Ecto neural progenitor cell (in vitro differentiated cells): ENCODE measurements around the gene JMJD4.
"Not testable (repeated sequence)": the region's sequence is repeated elsewhere in the genome, so short reads cannot be mapped to it uniquely, and the experiment has no call there.

ENCODE experiments used
- DNase-seq: peaks from one replicate; pipeline ENCODE4 v3.0.0-alpha.2; 2018; ENCODE audit warnings: low spot score

JMJD4 gene

GRCh38 chr1:227731696-227732585 lies 3.2 kb downstream of the JMJD4 start:
- DNase-seq = peak; percentile 29

DNA sequence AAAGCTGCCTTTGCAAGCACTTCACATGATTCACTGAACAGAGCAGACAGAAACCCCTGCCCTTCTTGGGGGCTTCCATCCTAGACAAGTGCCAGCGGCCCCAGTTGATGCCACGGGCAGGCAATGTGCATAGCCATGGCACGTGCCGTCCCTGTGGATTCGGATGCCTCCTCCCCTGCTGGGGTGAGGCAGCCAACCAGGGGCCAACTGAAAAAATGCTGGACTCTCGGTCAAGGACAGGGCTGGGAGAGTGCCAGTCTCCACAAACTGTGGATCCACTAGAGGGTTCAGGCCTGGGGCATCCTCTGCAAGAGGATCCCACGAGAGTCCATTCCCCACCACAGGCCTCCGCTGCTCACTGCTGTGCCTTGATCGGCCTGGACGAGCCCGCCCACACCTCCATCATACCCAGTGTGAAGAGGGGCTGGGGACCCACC lies 3.8 kb downstream of the JMJD4 start:
- DNase-seq = no peak

- DNase-seq = no peak
These were observed 4.4 kb downstream of the JMJD4 start for GRCh38 chr1:227730630-227731151.

- DNase-seq = peak; percentile 66
These were observed 5.0 kb downstream of the JMJD4 start for GRCh38 chr1:227729881-227730629.

- DNase-seq = no peak
These were observed 5.8 kb downstream of the JMJD4 start for GRCh38 chr1:227729144-227729880.

DNA sequence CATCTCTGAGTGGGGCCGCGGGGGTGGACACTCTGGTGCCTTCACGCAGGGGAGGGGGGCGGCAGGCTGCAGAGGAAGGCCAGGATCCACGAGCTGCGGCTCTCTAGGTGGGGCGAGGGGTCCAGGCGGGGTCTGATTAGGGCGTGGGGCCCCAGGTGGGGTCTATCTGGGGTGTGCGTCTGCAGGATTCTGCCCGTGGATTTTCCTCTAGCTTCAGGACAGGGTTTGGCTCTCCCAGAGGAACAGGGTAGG lies 6.3 kb downstream of the JMJD4 start:
- DNase-seq = no peak

- DNase-seq = peak; percentile 83
These were observed 6.8 kb downstream of the JMJD4 start for GRCh38 chr1:227728059-227728891.

GRCh38 chr1:227726924-227727599 lies 8.0 kb downstream of the JMJD4 start:
- no peak for DNase-seq

DNA sequence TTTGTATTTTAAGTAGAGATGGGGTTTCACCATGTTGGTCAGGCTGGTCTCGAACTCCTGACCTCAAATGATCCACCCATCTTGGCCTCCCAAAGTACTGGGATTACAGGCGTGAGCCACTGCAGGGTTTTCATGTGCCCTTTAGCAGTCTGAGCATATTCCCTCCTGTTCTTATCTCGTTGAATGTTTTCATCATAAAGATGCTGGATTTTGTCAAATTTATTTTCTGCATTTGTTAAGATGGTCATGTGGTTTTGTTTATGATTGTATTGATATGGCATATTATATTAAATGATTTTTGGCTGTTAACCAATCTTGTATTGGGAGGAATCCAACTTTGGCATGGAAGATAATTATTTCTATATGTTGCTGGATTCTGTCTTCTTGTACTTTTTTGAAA lies 8.8 kb downstream of the JMJD4 start:
- no peak for DNase-seq

GRCh38 chr1:227725046-227725445 lies 10.1 kb downstream of the JMJD4 start:
- DNase-seq = no peak

GRCh38 chr1:227723474-227723873 lies 11.6 kb downstream of the JMJD4 start:
- DNase-seq = no peak

GRCh38 chr1:227718932-227719331 lies 16.2 kb downstream of the JMJD4 start:
- DNase-seq = no peak

DNA sequence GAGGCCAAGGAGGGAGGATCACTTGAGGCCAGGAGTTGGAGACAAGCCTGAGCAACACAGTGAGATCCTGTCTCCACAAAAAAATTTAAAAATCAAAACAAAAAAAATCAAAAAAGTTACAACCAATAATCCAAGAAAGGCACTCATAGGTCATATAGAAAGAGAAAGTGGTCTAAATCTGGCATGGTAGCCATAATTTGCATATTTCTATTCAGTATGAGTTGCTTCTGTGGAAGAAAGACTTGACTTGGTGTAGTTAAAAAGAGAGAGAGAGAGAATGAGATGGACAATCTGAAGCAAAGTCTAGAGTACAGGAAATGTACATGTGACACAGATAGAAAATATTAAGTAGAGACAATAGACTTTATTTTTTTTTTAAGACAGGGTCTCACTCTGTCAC lies 22.5 kb downstream of the JMJD4 start:
- no peak for DNase-seq

- DNase-seq = not testable (repeated sequence)
These were observed 24.6 kb downstream of the JMJD4 start for GRCh38 chr1:227710474-227710873.

- no peak for DNase-seq
These were observed 25.7 kb downstream of the JMJD4 start for GRCh38 chr1:227709451-227709850.

DNA sequence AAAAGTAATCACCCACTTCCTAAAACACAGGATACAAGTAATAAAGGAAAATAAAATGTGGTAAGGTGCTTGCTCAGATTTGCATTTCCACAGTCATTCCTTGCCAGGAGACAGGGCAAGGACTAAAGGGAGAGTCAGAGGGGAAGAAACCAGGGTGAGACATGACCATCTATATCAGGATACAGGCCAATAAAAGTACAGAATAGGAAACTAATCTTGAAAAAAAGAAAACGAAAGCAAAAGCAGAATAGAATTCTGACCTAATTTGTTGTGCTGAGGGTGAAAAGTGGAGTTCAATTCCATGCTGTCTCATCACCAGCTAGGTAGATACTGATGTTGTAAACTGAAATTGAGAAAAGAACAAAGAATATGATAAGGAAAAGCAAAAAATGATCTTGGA lies 27.3 kb downstream of the JMJD4 start:
- DNase-seq = no peak

DNA sequence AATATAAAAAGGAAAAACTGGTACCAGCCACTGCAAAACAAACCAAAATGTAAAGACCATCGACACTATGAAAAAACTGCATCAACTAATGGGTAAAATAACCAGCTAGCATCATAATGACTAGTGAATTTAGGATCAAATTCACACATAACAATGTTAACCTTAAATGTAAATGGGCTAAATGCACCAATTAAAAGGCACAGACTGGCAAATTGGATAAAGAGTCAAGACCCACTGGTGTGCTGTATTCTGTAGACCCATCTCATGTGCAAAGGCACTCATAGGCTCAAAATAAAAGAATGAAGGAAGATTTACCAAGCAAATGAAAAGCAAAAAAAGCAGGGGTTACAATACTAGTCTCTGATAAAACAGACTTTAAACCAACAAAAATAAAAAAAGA lies 33.5 kb downstream of the JMJD4 start:
- not testable (repeated sequence) for DNase-seq

DNA sequence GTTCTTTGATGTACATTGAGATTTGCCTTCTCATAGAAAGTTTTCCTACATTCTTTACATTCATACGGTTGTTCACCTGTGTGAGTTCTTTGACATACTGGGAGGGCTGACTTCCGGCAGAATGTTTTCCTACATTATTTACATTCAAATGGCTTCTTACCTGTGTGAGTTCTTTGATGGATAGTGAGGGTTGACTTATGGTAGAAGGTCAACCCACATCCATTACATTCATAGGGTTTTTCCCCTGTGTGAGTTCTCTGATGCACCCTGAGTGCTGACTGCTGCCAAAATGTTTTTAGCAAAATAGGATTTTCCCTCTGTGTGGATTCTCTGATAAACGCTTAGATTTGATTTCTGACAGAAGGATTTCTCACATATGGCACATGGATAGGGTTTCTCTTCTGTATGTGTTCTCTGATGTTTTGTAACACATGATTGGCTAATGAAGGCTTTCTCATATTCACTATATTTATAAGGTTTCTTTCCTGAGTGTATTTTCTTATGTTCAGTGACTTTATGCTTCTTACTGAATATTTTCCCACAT lies 37.7 kb downstream of the JMJD4 start:
- DNase-seq = no peak

DNA sequence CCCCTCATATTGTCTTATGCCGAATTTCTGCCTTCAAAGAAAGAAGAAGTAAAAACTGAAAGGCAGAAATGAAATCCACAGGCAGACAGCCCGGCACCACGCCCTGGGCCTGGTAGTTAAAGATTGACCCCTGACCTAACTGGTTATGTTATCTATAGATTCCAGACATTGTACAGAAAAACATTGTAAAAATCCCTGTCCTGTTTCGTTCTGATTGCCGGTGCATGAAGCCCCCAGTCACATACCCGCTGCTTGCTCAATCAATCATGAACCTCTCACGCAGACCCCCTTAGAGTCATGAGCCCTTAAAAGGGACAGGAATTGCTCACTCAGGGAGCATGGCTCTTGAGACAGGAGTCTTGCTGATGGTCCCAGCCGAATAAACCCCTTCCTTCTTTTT lies 49.3 kb downstream of the JMJD4 start:
- no peak for DNase-seq
